ENCODE measurements around the gene POLR2B. TPM values are rescaled to one million over a fixed set of nuclear protein-coding genes. Genes with fewer than 3 reads are reported as not detected.
"Not testable (repeated sequence)": the region's sequence is repeated elsewhere in the genome, so short reads cannot be mapped to it uniquely, and the experiment has no call there.

The POLR2B gene
- total RNA-seq, result 100 to 1,000 TPM; 146 to 162 TPM

DNA sequence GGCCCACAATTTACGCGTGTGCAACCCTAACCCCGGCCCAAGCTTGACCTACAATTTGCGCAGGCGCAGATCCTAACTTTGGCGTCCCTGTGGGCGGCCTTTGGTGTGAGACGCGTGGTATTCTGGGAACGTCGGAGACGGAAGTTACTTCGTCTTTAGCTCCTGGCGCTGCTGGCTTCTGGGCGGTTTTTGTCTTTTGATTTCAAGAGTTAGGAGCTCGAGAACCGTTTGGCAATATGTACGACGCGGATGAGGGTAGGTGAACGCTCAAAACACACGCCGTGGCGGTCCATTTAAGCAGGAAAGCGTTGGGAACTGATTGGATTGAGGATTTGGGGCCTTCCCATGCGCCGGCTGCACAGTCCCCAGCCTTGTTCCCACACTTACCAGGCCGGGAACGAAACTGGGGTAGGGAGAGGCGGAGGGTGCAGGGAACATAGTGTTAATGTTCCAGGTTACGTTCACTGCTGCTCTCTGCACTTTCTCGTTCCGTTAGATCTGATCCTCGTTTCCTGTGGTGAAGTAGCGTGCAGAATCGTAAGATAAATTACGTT lies at the start of gene POLR2B:
Gene POLR2B, plus strand, starts transcription at position 147 of the 554 bp plus-strand sequence. Its CDS starts 90 bp downstream, at position 237.
- no peaks in the 10 kb centered on the region for H3K9me3 Mint-ChIP-seq
- H3K36me3 Mint-ChIP-seq, result peaks cover 22% of the 10 kb centered on the region
- ATAC-seq, result peak; percentile 72 to 85

DNA sequence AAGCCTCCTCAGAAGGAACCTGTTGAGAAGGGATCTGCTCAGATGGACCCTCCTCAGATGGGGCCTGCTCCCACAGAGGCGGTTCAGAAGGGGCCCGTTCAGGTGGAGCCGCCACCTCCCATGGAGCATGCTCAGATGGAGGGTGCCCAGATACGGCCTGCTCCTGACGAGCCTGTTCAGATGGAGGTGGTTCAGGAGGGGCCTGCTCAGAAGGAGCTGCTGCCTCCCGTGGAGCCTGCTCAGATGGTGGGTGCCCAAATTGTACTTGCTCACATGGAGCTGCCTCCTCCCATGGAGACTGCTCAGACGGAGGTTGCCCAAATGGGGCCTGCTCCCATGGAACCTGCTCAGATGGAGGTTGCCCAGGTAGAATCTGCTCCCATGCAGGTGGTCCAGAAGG lies 48.1 kb upstream of the POLR2B start:
- H3K27me3 Mint-ChIP-seq, result no peaks in the 10 kb centered on the region
- ATAC-seq, result no peak
- H3K9me3 Mint-ChIP-seq, result no peaks in the 10 kb centered on the region
- H3K27ac Mint-ChIP-seq, result peak overlapping the region in 1 of 2 donors; percentile 23
- H3K4me3 Mint-ChIP-seq, result no peak overlapping the region
- peaks cover 19% of the 10 kb centered on the region for H3K36me3 Mint-ChIP-seq
- no peak for DNase-seq (ENCODE audit: low spot score)
- H3K4me1 Mint-ChIP-seq (ENCODE audit: low read depth in 2 of 2), result peaks cover 9 to 15% of the 10 kb centered on the region in 2 donors

More for the DNA sequence above, at the start of gene POLR2B:
- H3K27ac Mint-ChIP-seq, result peak within 1 kb of the TSS; percentile 98 to 99
- H3K27me3 Mint-ChIP-seq, result no peaks in the 10 kb centered on the region
- H3K4me3 Mint-ChIP-seq, result peak within 1 kb of the TSS; percentile 99
- DNase-seq (ENCODE audit: low spot score), result peak; percentile 94
- peaks cover 52 to 61% of the 10 kb centered on the region in 2 donors for H3K4me1 Mint-ChIP-seq (ENCODE audit: low read depth in 2 of 2)

DNA sequence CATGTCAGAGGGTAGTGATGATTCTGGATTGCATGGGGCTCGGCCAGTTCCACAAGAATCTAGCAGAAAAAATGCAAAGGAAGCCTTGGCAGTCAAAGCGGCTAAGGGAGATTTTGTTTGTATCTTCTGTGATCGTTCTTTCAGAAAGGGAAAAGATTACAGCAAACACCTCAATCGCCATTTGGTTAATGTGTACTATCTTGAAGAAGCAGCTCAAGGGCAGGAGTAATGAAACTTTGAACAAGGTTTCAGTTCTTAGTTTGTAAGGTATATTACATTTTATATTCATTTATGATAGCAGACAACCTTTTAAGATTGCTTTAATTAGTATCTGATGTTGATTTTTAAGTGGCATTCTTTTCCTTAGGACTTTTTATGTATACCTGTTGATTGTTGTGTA lies 46.8 kb upstream of the POLR2B start:
- H3K27ac Mint-ChIP-seq, result no peak overlapping the region
- H3K36me3 Mint-ChIP-seq, result peaks cover 19% of the 10 kb centered on the region
- no peak for DNase-seq (ENCODE audit: low spot score)
- H3K4me1 Mint-ChIP-seq (ENCODE audit: low read depth in 2 of 2), result peaks cover 9 to 15% of the 10 kb centered on the region in 2 donors
- H3K4me3 Mint-ChIP-seq, result no peak overlapping the region
- ATAC-seq, result no peak
- no peaks in the 10 kb centered on the region for H3K27me3 Mint-ChIP-seq
- no peaks in the 10 kb centered on the region for H3K9me3 Mint-ChIP-seq

DNA sequence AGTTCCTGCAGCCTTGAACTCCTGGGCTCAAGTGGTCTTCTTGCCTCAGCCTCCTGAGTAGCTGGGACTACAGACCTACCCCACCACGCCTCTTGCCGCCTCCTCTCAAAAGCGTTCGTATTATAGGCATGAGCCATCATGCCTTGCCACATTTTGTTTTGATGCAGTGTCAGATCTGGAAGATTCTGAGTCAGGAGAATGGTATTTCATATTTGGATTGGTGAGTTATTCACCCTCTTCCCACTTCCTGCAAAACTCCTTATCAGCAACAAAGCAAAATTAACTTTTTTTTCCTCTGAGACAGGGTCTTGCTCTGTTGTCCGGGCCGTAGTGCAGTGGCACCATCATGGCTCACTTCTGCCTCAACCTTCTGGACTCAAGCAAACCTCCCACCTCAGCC lies 41.4 kb upstream of the POLR2B start:
- ATAC-seq (no peak), DNase-seq (ENCODE audit: low spot score) (no peak)
- Mint-ChIP-seq H3K27me3 (no peaks in the 10 kb centered on the region), H3K9me3 (no peaks in the 10 kb centered on the region), H3K4me3 (no peak overlapping the region), H3K27ac (no peak overlapping the region), H3K4me1 (ENCODE audit: low read depth in 2 of 2) (peaks cover 0 to 5% of the 10 kb centered on the region in 2 donors), H3K36me3 (peaks cover 11% of the 10 kb centered on the region)

DNA sequence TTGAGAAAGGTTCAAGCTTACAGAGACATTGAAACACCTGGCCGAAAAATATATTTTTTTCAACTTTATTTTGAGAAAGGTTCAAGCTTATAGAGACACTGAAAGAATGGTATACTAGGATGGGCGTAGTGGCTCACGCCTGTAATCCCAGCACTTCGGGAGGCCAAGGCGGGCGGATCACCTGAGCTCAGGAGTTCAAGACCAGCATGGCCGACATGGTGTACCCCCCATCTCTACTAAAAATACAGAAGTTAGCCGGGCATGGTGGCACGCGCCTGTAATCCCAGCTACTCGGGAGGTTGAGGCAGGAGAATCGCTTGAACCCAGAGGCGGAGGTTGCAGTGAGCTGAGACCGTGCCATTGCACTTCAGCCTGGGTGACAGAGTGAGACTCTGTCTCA lies 38.9 kb upstream of the POLR2B start:
- not testable (repeated sequence) for DNase-seq (ENCODE audit: low spot score); H3K4me3 Mint-ChIP-seq; ATAC-seq; H3K27me3 Mint-ChIP-seq; H3K9me3 Mint-ChIP-seq; H3K27ac Mint-ChIP-seq; H3K4me1 Mint-ChIP-seq (ENCODE audit: low read depth in 2 of 2)
- H3K36me3 Mint-ChIP-seq, result peaks cover 11% of the 10 kb centered on the region

DNA sequence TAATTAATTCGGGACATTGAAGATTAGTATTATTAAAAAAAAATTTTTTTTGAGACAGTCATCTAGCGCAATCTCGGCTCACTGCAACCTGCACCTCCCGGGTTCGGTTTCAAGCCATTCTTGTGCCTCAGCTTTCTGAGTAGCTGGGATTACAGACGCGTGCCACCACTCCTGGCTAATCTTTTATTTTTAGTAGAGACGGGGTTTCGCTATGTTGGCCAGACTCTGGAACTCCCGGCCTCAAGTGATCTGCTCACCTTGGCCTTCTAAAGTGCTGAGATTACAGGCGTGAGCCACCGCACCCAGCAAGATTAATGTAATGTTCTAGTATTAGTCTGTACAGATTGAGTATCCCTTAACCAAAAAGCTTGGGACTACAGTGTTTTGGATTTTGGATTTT lies 38.3 kb upstream of the POLR2B start:
- H3K4me1 Mint-ChIP-seq (ENCODE audit: low read depth in 2 of 2), result peaks cover 0 to 5% of the 10 kb centered on the region in 2 donors
- no peak for ATAC-seq
- H3K27ac Mint-ChIP-seq, result no peak overlapping the region
- no peaks in the 10 kb centered on the region for H3K9me3 Mint-ChIP-seq
- H3K36me3 Mint-ChIP-seq, result peaks cover 11% of the 10 kb centered on the region
- H3K4me3 Mint-ChIP-seq, result no peak overlapping the region
- no peaks in the 10 kb centered on the region for H3K27me3 Mint-ChIP-seq
- DNase-seq (ENCODE audit: low spot score), result no peak

DNA sequence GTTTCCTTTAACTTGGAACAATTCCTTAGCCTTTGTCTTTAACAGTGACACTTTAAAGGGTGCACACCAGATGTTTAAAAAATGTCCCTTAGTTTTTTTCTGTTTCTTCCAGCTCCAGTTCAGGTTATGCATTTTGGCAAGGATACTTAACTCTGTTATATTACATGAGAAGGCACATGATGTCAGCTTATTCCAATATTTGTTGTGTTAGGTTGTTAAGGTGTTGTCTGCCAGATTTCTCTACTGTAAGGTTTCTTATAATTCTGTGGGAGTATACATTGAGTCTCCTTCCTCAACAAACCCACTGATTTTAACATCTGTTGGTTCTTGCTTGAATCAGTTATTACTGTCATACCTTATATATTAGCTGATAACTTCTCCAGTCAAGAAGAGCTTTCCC lies 37.7 kb upstream of the POLR2B start:
- DNase-seq (ENCODE audit: low spot score), result no peak
- H3K27me3 Mint-ChIP-seq, result no peaks in the 10 kb centered on the region

DNA sequence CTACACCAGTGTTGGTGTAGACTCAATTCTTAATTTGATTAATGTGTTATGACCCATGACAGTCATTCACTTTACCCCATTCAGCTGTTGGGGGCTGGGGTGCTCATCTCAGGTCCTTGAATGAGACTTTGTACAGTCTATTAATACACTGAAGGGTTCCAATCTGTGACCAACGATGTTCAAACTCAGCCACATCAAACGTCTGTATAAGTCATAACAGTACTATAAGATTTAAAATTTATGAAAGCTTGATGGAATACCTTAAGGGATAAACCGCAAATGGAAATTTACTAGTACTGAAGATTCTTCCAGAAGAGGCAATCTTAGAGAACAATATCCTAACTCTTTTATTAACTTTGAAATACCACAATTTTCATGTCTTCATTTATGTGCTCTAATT lies 37.3 kb upstream of the POLR2B start:
- H3K9me3 Mint-ChIP-seq, result no peaks in the 10 kb centered on the region
- H3K4me3 Mint-ChIP-seq, result no peak overlapping the region
- no peak overlapping the region for H3K27ac Mint-ChIP-seq
- ATAC-seq, result no peak
- H3K36me3 Mint-ChIP-seq, result peaks cover 11% of the 10 kb centered on the region
- H3K4me1 Mint-ChIP-seq (ENCODE audit: low read depth in 2 of 2), result peaks cover 0 to 5% of the 10 kb centered on the region in 2 donors
- no peak for DNase-seq (ENCODE audit: low spot score)
- H3K27me3 Mint-ChIP-seq, result no peaks in the 10 kb centered on the region

More for the DNA sequence above, 37.7 kb upstream of the POLR2B start:
- Mint-ChIP-seq H3K4me1 (ENCODE audit: low read depth in 2 of 2) (peaks cover 0 to 5% of the 10 kb centered on the region in 2 donors), H3K36me3 (peaks cover 11% of the 10 kb centered on the region), H3K9me3 (no peaks in the 10 kb centered on the region), H3K4me3 (no peak overlapping the region), H3K27ac (no peak overlapping the region)
- no peak for ATAC-seq

DNA sequence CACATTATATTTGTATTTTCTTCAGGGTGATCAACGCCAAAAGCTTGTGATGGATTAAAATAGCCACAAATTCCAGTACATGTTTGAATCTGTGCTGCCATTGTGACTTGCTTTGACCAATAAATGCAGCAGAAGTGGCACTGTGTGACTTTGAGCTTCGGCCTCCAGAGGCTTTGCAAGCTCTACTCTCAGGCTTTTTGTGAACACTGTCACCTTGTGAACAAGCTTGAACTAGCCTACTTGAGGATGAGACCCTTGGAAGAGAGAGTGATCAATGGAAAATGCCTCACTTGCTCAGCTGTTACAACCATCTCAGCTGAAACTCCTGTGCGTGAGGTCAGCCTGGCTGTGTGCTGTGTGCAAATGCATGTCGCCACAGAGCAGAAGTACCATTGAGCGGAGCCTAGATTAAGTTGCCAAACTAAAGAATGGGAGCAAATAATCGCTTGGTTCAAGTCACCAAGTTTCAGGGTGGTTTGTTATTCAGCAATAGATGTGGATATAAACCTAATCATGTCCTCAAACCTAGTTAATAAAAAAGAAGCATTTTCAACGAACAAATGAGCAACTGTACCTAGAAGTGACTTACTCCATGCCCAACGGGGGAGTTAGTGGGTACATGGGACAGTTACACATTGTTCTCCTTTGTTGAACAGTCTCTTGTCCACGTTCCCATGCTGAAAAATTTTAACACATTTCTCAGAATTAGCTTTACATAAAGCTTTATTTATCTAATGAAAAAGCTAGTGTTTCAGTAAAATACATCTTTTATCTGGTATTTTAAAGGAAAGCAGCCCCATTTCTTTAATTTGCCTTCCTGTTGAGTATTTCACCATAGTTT lies 24.8 kb upstream of the POLR2B start:
- Mint-ChIP-seq H3K27ac (no peak overlapping the region), H3K27me3 (no peaks in the 10 kb centered on the region), H3K36me3 (no peaks in the 10 kb centered on the region), H3K4me3 (no peak overlapping the region), H3K9me3 (no peaks in the 10 kb centered on the region), H3K4me1 (ENCODE audit: low read depth in 2 of 2) (no peaks in the 10 kb centered on the region)
- DNase-seq (ENCODE audit: low spot score) (no peak), ATAC-seq (no peak)

DNA sequence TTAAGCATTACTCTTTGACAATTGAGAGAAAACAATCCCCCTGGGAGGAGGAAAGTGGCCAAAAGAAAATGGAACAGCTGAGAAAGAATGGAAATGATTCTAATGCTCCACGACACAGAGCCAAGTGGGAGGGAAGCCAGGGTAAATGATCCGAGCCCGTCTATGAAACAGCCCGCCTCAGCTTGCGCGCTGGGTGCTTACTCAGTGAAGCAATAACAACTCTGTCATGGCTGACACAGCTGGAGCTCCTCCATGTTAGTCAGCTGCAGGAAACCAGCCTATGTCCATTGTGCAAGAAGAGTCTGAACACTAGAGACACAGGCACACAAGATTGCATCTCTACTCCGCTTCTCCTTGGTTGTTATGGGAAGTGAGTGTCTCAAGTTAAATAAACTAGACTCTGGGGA lies 20.6 kb upstream of the POLR2B start:
- no peak overlapping the region for H3K27ac Mint-ChIP-seq
- no peak for DNase-seq (ENCODE audit: low spot score)
- peak in 1 of 2 donors; percentile 58 for ATAC-seq
- no peaks in the 10 kb centered on the region for H3K27me3 Mint-ChIP-seq
- no peaks in the 10 kb centered on the region for H3K9me3 Mint-ChIP-seq
- no peaks in the 10 kb centered on the region for H3K4me1 Mint-ChIP-seq (ENCODE audit: low read depth in 2 of 2)
- H3K36me3 Mint-ChIP-seq, result peaks cover 4% of the 10 kb centered on the region
- H3K4me3 Mint-ChIP-seq, result no peak overlapping the region

DNA sequence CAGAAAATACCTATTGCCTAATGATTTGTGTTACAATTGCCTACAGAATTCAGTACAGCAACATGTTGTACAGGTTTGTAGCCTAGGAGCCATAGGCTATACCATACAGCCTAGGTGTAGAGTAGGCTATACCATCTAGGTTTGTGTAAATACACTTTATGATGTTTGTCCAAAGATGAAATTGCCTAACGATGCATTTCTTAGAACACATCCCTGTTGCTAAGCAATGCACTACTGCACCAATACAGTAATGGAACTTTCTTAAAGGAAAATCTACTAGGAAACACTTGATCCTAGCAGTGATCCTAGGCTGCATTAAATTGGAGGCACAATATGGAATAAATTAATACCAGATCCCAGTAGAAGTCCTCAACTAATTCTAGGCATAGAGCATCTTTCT lies 19.6 kb upstream of the POLR2B start:
- H3K27me3 Mint-ChIP-seq, result no peaks in the 10 kb centered on the region
- H3K4me1 Mint-ChIP-seq (ENCODE audit: low read depth in 2 of 2), result no peaks in the 10 kb centered on the region
- ATAC-seq, result no peak
- H3K9me3 Mint-ChIP-seq, result no peaks in the 10 kb centered on the region
- no peak overlapping the region for H3K4me3 Mint-ChIP-seq
- peaks cover 4% of the 10 kb centered on the region for H3K36me3 Mint-ChIP-seq
- no peak for DNase-seq (ENCODE audit: low spot score)
- no peak overlapping the region for H3K27ac Mint-ChIP-seq

DNA sequence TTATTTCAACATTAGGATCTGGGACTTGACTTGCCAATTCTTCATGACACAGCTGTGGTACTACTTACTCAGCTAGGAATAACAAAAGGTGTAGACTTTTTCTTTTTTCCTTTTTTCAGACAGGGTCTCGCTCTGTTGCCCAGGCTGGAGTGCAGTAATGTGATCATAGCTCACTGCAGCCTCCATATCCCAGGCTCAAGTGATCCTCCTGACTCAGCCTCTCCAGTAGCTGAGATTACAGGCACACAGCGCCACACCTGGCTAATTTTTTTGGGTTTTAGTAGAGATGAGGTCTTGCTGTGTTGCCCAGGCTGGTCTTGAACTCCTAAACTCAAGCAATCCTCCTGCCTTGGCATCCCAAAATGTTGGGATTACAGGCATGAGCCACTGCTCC lies 17.6 kb upstream of the POLR2B start:
- no peaks in the 10 kb centered on the region for H3K9me3 Mint-ChIP-seq
- H3K27me3 Mint-ChIP-seq, result no peaks in the 10 kb centered on the region
- H3K4me3 Mint-ChIP-seq, result no peak overlapping the region
- ATAC-seq (no peak), DNase-seq (ENCODE audit: low spot score) (no peak)
- no peak overlapping the region for H3K27ac Mint-ChIP-seq
- peaks cover 11% of the 10 kb centered on the region for H3K36me3 Mint-ChIP-seq
- H3K4me1 Mint-ChIP-seq (ENCODE audit: low read depth in 2 of 2), result no peaks in the 10 kb centered on the region

DNA sequence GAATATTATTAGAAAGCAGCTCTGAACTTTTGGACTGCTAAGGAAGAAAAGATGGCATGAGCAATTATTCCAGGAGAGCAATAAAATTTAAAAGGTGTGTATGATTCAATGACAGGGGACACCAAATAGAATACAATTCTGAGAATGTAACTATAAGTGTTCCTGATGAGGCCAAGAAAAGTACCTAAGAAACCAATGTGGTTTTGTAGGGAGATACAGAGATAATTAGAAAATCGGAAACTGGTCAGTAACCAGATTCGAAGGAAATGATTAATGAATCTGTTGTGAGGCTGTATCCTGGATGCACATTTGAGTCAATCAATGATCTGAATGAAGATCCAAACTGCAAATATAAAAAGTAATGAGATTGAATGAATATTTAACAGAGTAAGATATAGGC lies 7.3 kb upstream of the POLR2B start:
- ATAC-seq (no peak), DNase-seq (ENCODE audit: low spot score) (no peak)
- H3K4me1 Mint-ChIP-seq (ENCODE audit: low read depth in 2 of 2), result peaks cover 28 to 30% of the 10 kb centered on the region in 2 donors
- peak overlapping the region; percentile 18 to 68 for H3K27ac Mint-ChIP-seq
- peak overlapping the region; percentile 13 for H3K4me3 Mint-ChIP-seq
- peaks cover 33% of the 10 kb centered on the region for H3K36me3 Mint-ChIP-seq
- H3K27me3 Mint-ChIP-seq, result no peaks in the 10 kb centered on the region
- no peaks in the 10 kb centered on the region for H3K9me3 Mint-ChIP-seq

DNA sequence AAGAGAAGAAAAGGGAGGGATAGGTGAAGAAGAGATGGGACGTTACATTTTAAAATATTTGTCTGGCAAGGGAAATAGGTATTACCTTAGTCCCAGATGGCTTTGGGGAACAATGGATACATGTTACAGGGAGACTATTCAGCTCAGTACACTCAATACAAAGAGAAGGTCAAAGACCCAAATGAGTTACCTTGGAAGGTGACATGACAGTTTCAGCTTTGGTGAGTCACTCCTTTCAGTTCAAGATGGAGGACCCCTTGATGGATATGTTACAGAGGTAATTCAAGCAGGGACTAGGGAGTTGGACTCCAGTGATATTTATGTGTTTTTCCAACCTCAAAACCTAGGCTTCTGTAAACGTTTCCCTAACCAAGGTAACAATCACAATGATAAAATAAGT lies 6.3 kb upstream of the POLR2B start:
- ATAC-seq (no peak), DNase-seq (ENCODE audit: low spot score) (no peak)
- Mint-ChIP-seq H3K36me3 (peaks cover 33% of the 10 kb centered on the region), H3K9me3 (no peaks in the 10 kb centered on the region), H3K4me1 (ENCODE audit: low read depth in 2 of 2) (peaks cover 31 to 33% of the 10 kb centered on the region in 2 donors), H3K27me3 (no peaks in the 10 kb centered on the region), H3K4me3 (peak overlapping the region; percentile 20), H3K27ac (peak overlapping the region in 1 of 2 donors; percentile 68)

Measured in natural killer cell treated with Interleukin-12 subunit alpha and Interleukin-12 subunit beta and Interleukin-15 and Interleukin-18, amount 100 ng/mL, for 72 hours (primary cell).